ENCODE data around the gene NEMP2.

The NEMP2 gene

GRCh38 chr2:190457256-190457655, 77.3 kb downstream of the NEMP2 start:
- no peak for DNase-seq (ENCODE audit: low spot score)

- no peak for DNase-seq (ENCODE audit: low spot score)
Measured at GRCh38 chr2:190456833-190457232, 77.7 kb downstream of the NEMP2 start.

DNA sequence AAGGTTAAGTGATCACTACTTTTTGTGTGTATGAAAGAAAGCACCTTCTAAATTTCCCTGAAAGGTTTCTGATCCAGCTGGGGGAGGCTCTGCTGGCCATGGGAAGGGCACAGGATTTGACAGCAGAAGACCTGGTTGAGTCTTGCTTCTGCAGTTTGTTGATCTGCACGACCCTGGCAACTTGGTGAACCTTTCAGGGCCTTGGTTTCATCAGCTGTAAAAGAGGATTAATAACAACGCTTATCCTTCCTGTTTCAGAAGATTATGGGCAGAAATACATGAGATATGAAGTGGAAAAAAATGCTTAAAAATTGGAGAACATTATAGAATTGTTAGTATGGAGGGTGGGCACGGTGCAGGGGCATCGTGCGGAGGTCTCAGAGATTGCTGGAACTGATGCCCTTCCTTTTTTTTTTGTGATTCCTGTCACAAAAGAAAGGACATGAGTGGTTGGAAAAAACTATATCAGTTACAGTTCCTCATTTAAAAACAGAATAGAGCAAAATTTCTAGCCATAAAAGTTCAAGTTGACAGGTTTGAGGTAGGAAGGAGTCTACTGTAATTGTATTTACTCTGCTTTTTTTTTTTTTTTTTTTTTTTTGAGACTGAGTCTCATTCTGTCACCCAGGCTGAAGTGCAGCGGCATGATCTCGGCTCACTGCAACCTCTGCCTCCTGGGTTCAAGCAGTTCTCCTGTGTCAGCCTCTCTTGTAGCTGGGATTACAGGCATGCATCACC, 79.0 kb downstream of the NEMP2 start:
- DNase-seq (ENCODE audit: low spot score): no peak

DNA sequence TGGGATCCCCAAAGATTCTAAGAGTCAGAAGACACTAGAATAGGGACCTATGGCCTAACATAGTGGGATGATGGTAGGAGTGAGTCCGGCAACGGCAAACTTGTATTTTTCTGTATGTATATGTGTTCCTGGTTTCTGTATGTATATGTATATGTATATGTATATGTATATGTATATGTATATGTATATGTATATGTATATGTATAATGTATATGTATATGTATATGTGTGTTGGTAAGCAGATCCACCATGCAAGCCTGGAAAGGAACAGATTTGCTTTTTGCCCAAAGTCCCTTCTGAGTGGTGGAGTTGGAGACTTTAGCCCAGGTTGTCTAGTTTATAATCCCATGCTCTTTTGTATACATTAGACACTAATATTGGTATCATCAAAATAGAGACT, 79.7 kb downstream of the NEMP2 start:
- DNase-seq (ENCODE audit: low spot score): no peak
